ENCODE data around the gene SLC17A7. TPM values are rescaled to one million over a fixed set of nuclear protein-coding genes. Genes with fewer than 3 reads are reported as not detected.

The SLC17A7 gene
- polyA plus RNA-seq, 1 donor from 2014 or later: not detected

DNA sequence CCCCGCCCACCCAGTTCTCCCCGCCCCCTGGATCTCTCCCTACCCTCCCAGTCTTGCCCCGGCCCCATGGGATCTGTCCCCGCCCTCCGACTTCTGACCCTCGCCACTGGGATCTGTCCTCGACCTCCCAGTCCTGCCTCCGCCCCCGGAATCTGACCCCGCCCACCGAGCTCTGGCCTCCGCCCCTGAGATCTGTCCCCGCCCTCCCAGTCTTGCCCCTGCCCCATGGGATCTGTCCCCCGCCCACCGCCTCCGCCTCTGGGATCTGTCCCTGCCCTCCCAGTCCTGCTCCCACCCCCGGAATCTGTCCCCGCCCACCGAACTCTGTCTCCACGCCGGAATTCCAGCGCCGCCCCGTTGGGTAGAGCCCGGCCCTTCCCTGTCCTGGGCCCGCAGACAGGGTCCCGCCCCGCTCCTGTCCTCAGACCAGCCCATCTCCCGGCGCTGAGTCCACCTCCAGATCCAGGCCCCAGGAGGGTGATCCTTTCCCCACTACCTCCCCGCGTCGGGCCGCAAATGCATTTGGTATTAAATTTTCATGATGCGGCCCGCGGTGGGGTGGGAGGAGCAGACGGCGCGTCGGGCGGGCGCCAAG, 1.5 kb upstream of the SLC17A7 start:
- peaks cover 2% of the 10 kb centered on the region for H3K36me3 Mint-ChIP-seq
- peaks cover 11 to 25% (median 18%) of the 10 kb centered on the region in 3 donors for H3K4me1 Mint-ChIP-seq
- no peaks in the 10 kb centered on the region for H3K9me3 Mint-ChIP-seq
- H3K27ac Mint-ChIP-seq: peak overlapping the region; percentile 86 to 97 (median 93)
- H3K4me3 Mint-ChIP-seq: peak overlapping the region; percentile 80 to 96 (median 90)
- H3K27me3 Mint-ChIP-seq: peaks cover 40% of the 10 kb centered on the region

DNA sequence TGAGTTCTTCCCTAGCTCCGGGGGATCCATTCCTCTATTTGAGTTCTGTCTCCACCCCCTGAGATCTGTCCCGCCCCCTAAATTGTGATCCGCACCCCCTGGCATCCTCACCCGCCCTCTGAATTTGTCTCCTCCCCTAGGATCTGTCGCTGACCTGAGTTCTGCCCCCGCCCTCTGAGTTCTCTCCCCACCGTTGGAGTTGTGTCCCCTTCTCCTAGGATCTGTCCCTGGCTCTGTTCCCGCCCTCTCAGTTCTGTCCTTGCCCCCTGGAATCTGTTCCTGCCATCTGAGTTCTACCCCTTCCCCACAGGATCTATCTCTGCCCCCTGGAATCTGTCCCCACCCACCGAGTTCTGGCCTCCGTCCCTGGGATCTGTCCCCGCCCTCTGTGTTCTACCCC, 1.0 kb upstream of the SLC17A7 start:
- Mint-ChIP-seq H3K27me3 (peaks cover 43% of the 10 kb centered on the region), H3K36me3 (peaks cover 2% of the 10 kb centered on the region), H3K9me3 (no peaks in the 10 kb centered on the region), H3K4me3 (peak overlapping the region; percentile 80 to 96 (median 90)), H3K27ac (peak overlapping the region in 2 of 3 donors; percentile 59 to 86), H3K4me1 (peaks cover 11 to 25% (median 18%) of the 10 kb centered on the region in 3 donors)

DNA sequence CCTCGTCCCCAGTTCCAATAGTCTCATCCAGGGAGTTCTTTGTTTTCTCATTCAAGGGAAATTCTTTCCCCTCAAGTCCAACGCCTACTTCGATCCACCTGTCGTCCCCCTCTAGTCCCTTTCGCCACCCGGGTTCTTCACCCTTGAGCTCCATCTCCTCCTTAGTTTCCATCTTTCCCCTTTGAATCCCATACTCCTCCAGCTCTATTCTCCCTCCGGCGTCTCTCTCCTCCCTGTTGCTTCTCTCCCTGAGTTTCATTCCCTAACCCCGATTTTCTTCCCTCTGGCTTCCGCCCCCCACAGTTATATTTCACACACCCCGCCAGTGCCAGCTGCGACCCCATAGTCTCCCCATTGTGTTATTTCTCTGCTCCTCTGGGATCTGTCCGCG, 628 bp upstream of the SLC17A7 start:
- Mint-ChIP-seq H3K27me3 (peaks cover 47% of the 10 kb centered on the region), H3K9me3 (no peaks in the 10 kb centered on the region), H3K4me1 (peaks cover 11 to 25% (median 18%) of the 10 kb centered on the region in 3 donors), H3K27ac (peak overlapping the region in 2 of 3 donors; percentile 59 to 86), H3K4me3 (peak overlapping the region; percentile 44 to 96 (median 88)), H3K36me3 (peaks cover 2% of the 10 kb centered on the region)

DNA sequence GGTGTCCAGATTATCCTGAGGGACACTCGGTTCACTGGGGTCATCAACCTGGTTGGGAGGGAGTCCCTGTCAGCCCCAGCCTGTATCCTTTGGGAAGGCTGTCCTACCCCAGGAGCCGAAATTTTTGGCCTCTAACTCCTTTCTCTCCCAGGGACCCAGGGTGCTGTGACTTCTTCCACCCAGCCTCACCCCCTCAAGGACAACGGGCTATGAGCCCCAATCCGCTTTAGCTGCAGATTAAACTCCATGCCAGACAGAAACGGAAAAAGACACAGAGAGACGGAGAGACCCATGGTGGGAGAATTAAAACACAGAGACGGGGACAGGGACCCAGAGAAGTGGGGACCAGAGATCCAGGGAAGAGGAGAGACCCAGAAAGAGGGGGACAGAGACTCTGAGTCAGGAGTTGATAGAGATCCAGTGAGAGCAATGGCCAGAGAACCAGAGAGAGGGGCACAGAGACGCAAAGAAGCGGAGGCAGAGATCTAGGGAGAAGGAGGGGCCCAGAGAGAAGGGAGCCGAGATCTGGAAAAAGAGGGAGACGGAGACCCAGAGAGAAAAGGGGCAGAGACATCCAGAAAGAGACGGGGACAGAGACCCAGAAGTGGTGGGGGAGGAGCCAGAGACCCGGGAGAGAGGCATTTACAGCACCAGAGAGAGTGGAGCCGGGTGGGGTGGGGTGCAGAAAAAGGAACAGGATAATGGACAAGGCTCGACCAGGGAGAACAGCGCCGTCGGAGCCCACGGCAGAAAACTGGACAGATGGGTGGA, 703 bp downstream of the SLC17A7 start:
- peaks cover 15 to 25% (median 20%) of the 10 kb centered on the region in 3 donors for H3K4me1 Mint-ChIP-seq
- H3K27ac Mint-ChIP-seq: peak overlapping the region in 2 of 3 donors; percentile 20 to 78
- H3K36me3 Mint-ChIP-seq: no peaks in the 10 kb centered on the region
- no peaks in the 10 kb centered on the region for H3K9me3 Mint-ChIP-seq
- peak overlapping the region; percentile 34 to 86 (median 60) for H3K4me3 Mint-ChIP-seq
- peaks cover 60% of the 10 kb centered on the region for H3K27me3 Mint-ChIP-seq

DNA sequence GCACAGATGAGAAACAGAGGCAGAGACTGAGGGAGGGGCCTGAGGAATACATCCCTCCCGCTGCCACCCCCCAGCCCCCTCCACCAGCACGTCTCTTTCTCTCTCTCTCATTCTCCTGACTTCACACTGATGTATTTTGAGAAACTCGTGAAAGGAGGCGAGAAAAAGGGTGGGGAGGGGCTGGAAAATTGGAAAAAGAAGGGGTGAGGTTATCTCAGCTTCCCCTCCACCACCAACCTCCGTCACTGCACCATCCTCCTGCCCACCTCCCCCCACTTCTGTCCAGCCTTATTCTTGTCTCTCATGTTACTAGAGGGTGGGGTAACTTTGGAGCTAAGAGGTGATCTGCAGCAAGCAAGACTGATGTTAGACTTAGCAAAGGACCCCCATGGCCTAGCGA, 1.5 kb downstream of the SLC17A7 start:
- Mint-ChIP-seq H3K9me3 (peaks cover 0 to 1% (median 0%) of the 10 kb centered on the region in 3 donors), H3K36me3 (no peaks in the 10 kb centered on the region), H3K27ac (peak overlapping the region in 1 of 3 donors; percentile 20), H3K27me3 (peaks cover 67% of the 10 kb centered on the region), H3K4me3 (peak overlapping the region in 3 of 4 donors; percentile 5 to 66 (median 39)), H3K4me1 (peaks cover 19 to 22% (median 22%) of the 10 kb centered on the region in 3 donors)

DNA sequence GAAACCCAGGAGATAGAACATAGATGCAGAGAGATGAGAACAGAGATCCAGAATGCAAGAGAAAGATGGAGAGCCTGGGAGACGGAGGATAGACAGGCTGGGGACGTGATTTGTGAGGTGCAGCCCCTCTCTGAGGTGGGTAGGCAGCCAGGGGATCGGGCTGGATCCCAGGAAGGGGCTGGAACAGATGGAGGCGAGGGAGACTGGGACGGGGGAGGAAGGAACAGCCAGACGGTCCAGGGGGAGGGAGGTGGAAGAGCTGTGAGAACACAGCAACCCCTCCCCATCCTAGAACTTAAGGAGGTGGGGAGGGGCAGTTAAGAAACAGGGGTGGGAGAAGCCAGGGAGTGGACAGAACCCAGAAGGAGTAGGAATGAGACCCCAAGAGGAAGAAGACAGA, 3.1 kb downstream of the SLC17A7 start:
- H3K27me3 Mint-ChIP-seq: peaks cover 75% of the 10 kb centered on the region
- no peaks in the 10 kb centered on the region for H3K36me3 Mint-ChIP-seq
- no peak overlapping the region for H3K4me3 Mint-ChIP-seq
- peaks cover 16 to 23% (median 22%) of the 10 kb centered on the region in 3 donors for H3K4me1 Mint-ChIP-seq
- H3K9me3 Mint-ChIP-seq: peaks cover 0 to 1% (median 0%) of the 10 kb centered on the region in 3 donors
- peak overlapping the region in 1 of 3 donors; percentile 5 for H3K27ac Mint-ChIP-seq

DNA sequence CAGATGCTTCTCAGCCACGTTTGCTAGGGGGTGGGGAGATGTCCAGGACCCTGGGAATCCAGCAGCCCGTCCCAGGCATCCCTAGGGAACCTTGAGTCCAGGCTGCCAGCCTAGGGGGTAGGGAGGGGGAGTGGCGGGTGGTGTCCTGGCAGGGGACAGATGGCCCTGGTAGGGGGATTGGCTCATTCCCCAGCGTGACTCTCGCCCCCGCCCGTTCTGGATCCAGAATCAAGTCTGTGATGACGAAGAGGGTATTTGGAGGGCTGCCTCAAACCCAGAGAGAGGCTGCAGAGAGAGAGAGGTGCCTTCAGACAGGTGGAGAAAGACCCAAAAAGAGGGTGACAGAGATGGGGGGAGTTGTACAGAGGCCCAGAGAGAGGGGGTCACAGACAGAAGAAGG, 4.1 kb downstream of the SLC17A7 start:
- peak overlapping the region in 2 of 4 donors; percentile 16 to 82 for H3K4me3 Mint-ChIP-seq
- no peaks in the 10 kb centered on the region for H3K36me3 Mint-ChIP-seq
- peaks cover 18 to 26% (median 22%) of the 10 kb centered on the region in 3 donors for H3K4me1 Mint-ChIP-seq
- H3K27ac Mint-ChIP-seq: peak overlapping the region in 2 of 3 donors; percentile 29 to 60
- peaks cover 86% of the 10 kb centered on the region for H3K27me3 Mint-ChIP-seq
- H3K9me3 Mint-ChIP-seq: peaks cover 0 to 1% (median 0%) of the 10 kb centered on the region in 3 donors

DNA sequence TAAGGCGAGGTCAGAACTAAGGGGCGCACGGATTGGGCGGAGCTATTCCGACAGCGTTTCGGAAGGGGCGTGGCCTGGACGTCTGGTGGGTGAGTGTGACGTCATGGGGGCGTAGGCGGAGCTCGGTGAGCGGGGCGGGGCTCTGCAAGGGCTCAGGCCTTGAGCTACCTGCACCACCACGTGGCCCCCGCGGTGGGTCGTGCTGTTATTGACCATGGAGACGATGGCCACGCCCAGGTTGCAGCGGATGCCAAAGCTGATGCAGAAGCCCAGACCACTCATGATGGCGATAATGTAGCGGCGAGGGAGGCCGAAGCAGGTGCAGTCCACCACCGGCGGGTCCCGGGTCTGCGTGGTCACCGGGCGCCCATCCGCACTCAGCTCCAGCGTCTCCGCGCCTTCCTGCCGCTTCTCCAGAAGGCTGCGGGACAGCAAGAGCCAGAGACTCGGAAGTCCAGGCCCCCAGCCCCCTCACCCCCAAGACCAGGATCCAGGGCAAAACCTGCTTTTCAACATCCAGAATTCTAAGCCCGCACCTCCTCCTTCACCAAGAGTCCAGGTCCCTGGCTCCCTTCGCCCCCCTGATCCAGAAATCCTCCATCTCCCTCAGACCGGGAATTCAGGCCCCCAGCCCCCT, 4.8 kb downstream of the SLC17A7 start:
- Mint-ChIP-seq H3K27me3 (peaks cover 82% of the 10 kb centered on the region), H3K4me1 (peaks cover 15 to 22% (median 21%) of the 10 kb centered on the region in 3 donors), H3K27ac (peak overlapping the region in 1 of 3 donors; percentile 66), H3K9me3 (peaks cover 0 to 1% (median 0%) of the 10 kb centered on the region in 3 donors), H3K36me3 (no peaks in the 10 kb centered on the region), H3K4me3 (peak overlapping the region in 2 of 4 donors; percentile 16 to 63)

DNA sequence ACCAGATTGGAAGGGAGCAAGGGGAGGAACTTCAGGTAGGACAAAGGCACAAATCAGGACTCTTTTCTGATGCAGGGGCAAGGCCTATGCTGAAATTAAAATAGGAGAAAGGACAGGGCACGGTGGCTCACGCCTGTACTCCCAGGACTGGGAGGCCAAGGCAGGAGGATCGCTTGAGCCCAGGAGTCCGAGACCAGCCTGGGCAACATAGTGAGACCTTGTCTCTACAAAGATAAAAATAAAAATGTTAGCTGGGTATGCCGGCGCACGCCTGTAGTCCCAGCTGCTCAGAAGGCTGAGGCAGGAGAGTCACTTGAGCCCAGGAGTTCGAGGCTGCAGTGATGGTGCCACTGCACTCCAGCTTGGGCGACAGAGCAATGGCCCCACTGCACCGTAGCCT, 5.7 kb downstream of the SLC17A7 start:
- Mint-ChIP-seq H3K4me3 (peak overlapping the region in 1 of 4 donors; percentile 65), H3K4me1 (peaks cover 11 to 24% (median 18%) of the 10 kb centered on the region in 3 donors), H3K36me3 (no peaks in the 10 kb centered on the region), H3K27me3 (peaks cover 80% of the 10 kb centered on the region), H3K27ac (peak overlapping the region in 1 of 3 donors; percentile 83), H3K9me3 (peaks cover 0 to 1% (median 0%) of the 10 kb centered on the region in 3 donors)

DNA sequence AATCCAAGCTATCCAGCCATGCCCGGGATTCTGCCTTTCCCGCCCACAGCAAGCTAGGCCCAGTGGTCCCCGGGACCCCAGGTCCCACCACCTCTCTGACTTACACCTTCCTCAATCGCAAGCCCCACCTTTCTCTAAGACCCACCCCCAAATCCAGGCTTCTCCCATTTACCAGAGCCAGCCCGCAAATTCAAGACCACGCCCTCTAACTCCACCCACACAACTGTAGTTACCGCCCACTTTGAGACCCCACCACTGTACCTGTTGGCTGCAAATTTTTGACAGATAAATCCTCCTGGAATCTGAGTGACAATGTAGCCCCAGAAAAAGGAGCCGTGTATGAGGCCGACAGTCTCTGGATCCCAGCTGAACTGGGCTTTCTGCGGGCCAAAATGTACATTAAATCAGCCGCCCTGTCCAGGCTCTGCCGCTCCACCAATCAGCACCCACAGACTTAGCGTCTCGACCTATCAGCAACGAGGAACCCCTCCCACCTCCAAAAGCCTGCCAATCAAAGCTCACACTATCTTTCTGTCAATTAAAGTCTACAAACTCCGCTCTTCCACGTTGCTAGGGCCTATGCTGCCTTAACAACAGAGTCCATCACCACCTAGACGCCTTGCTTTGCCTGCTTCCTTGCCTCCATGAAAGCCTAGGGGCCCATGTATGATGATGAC, 6.3 kb downstream of the SLC17A7 start:
- Mint-ChIP-seq H3K4me1 (peaks cover 12 to 23% (median 17%) of the 10 kb centered on the region in 3 donors), H3K9me3 (peaks cover 0 to 1% (median 0%) of the 10 kb centered on the region in 3 donors), H3K36me3 (no peaks in the 10 kb centered on the region), H3K27ac (peak overlapping the region in 1 of 3 donors; percentile 83), H3K27me3 (peaks cover 79% of the 10 kb centered on the region), H3K4me3 (peak overlapping the region in 1 of 4 donors; percentile 65)

DNA sequence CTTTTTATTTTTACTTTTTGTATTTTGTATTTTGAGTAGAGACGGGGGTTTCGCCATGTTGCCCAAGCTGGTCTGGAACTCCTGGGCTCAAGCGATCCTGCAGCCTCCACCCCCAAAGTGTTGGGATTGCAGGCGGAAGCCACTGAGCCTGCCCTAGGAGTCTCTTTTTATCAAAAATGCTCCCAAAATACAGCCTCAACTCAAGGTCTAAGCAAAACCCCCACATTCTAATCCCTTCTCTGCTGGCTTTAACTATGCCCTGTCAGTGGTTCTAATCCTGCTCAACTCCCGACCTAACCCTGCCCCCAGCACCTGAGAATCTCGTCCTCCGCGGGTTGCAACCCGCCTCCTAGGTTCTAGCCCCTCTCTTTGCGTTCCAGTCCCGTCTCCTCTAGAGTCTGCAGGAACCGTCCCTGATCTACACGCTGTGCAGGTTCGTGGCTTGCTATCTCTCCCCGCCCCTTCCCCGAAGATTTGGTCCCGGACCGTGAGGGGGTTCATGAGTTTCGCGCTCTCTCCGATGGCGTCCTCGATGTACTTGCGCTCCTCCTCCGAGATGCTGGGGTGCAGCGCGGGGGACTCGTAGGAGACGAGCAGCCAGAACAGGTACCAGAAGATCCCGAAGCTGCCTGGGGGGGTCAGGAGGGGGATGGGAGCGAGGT, 8.0 kb downstream of the SLC17A7 start:
- H3K27ac Mint-ChIP-seq: peak overlapping the region in 2 of 3 donors; percentile 10 to 53
- H3K4me1 Mint-ChIP-seq: peaks cover 12 to 31% (median 18%) of the 10 kb centered on the region in 3 donors
- peak overlapping the region in 3 of 4 donors; percentile 6 to 87 (median 14) for H3K4me3 Mint-ChIP-seq

DNA sequence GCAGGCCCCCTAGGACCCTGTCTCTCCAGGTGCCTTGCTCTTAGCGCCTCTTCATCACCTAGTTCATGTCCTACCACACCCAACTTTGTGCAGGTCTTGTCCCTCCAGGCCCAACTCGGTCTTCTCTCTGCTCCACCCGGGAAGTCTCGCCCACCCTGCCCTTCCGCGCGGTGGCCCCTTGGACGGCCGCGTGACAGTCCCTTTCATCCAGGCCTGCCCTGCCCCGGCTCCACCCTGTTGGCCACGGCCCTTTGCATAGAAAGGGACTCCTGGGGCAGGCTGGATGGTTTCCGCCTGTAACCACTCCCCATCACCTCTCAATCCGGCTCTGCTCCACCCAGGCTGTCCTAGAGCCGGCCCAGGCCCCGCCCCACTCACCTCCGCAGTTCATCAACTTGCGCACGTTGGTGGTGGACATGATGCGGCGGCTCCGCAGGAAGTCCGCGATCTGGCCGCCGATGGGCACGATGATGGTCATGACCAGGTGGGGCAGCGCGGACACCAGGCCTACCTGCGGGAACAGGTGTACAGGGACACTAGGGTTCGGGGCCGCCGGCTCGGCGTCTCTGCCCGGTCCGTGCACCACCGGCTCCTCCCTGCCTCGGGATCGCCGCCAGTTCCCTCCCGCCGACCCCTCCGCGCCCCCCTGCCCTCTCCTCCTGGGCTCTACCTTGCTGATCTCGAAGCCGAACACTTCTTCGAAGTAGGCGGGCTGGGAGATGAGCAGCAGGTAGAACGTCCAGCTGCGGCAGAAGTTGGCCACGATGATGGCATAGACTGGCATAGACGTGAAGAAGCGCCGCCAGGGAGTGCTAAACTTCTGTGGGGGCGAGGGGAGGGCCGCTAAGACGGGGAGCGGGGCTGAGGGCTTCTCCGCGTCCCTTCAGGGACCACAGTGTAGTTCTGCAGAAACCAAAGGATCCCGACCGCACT, 8.9 kb downstream of the SLC17A7 start:
- Mint-ChIP-seq H3K27me3 (peaks cover 74% of the 10 kb centered on the region), H3K4me3 (peak overlapping the region in 2 of 4 donors; percentile 61 to 76), H3K9me3 (peaks cover 0 to 1% (median 0%) of the 10 kb centered on the region in 3 donors), H3K36me3 (no peaks in the 10 kb centered on the region), H3K27ac (peak overlapping the region in 1 of 3 donors; percentile 39), H3K4me1 (peaks cover 18 to 30% (median 20%) of the 10 kb centered on the region in 3 donors)

More for the DNA sequence above, 8.0 kb downstream of the SLC17A7 start:
- Mint-ChIP-seq H3K36me3 (no peaks in the 10 kb centered on the region), H3K27me3 (peaks cover 74% of the 10 kb centered on the region), H3K9me3 (peaks cover 0 to 1% (median 0%) of the 10 kb centered on the region in 3 donors)

DNA sequence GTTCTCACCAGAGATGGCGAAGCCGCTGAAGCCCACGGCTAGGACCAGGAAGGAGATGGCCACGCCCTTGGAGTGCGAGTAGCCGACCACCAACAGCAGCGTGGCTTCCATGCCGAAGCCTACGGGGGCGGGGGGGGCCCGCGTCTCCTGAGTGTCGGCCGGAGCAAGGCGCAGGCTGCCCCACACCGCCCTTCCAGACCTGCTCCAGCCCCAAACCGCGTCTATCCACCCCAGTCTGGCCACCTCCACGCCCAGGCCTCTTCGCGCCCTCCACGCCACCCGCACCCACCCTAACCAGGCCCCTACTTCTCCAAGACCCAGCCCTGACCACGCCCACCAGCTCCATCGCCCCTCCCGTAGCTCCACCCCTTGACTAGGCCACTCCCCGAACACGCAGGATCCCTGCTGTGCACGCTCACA, 10.0 kb downstream of the SLC17A7 start:
- no peak overlapping the region for H3K4me3 Mint-ChIP-seq
- H3K9me3 Mint-ChIP-seq: peaks cover 0 to 1% (median 0%) of the 10 kb centered on the region in 3 donors
- peaks cover 20 to 39% (median 25%) of the 10 kb centered on the region in 3 donors for H3K4me1 Mint-ChIP-seq
- H3K27me3 Mint-ChIP-seq: peaks cover 74% of the 10 kb centered on the region
- H3K36me3 Mint-ChIP-seq: no peaks in the 10 kb centered on the region
- peak overlapping the region in 1 of 3 donors; percentile 79 for H3K27ac Mint-ChIP-seq
